ENCODE measurements around the gene MRPL28.
"Not testable (repeated sequence)": the region's sequence is repeated elsewhere in the genome, so short reads cannot be mapped to it uniquely, and the experiment has no call there.

- not testable (repeated sequence) for TF ChIP-seq POLR2A, POLR2AphosphoS5, CTCF, EP300 (IDR thresholded peaks at IDR 0.05)
These were observed 39.0 kb downstream of the MRPL28 start for GRCh38 chr16:331181-331814.

All from gastroesophageal sphincter (tissue), 3 donors.